HepG2 (cell line): Measurements from ENCODE around the gene DPH1. TPM values are rescaled to one million over a fixed set of nuclear protein-coding genes. Genes with fewer than 3 reads are reported as not detected.
A peak's percentile ranks its signal among the peaks of the same experiment; 100 is the strongest.

ENCODE experiments used
- ATAC-seq: fragments of 200-7000 bp; cut with Tn5 transposase; 3 replicates; pipeline ENCODE4 v1.9.1; 2020; ENCODE audit warnings: mild to moderate bottlenecking, moderate library complexity
- BruUV-seq: library from RNA; stranded (reverse); fragments of 400-500 nt; replicated peaks from 2 replicates; lab custom pipeline; 2021; lab: Mats Ljungman, UMichigan
- CTCF ChIA-PET: fragments of 300-600 bp; formaldehyde crosslinking; extraction: SDS; loops from one replicate; lab custom pipeline; 2021; ENCODE audit warnings: low total read pairs, inconsistent platforms, low intra/inter-chr PET ratio; lab: Yijun Ruan, JAX
- POLR2A ChIA-PET: fragments of 350-600 bp; sonication (Branson Sonifier 250); formaldehyde crosslinking; loops from one replicate; lab custom pipeline; 2020; ENCODE audit warnings: antibody characterized with exemption, inconsistent platforms; lab: Yijun Ruan, JAX
- DNase-seq: peaks from one replicate; pipeline ENCODE4 v3.0.0-alpha.2; 2015; ENCODE audit warnings: low spot score
- FAIRE-seq: peaks from 3 replicates; lab custom pipeline; 2011; peaks lifted over from hg19 to GRCh38; lab: Jason Lieb, UNC
- H2AFZ ChIP-seq: one replicate; pipeline ENCODE4 v1.6.1; 2011; ENCODE audit warnings: low read length, inconsistent platforms
- H3K27ac ChIP-seq: fragments of 300-600 bp; 3 replicates; pipeline ENCODE4 v1.8.0; 2011; ENCODE audit warnings: mixed run types, mild to moderate bottlenecking, mixed read lengths, low read length, inconsistent platforms; ENCODE audit not compliant: insufficient read depth; ENCODE audit errors: extremely low read length
- H3K27me3 ChIP-seq, 2 experiments: fragments of 200-600 bp in 1 of 2; 2 replicates in 1 of 2; 3 replicates in 1 of 2; pipeline versions ENCODE4 v1.6.0 to v1.8.0; 2011; ENCODE audit warnings: low read length in 2 of 2, mild to moderate bottlenecking in 2 of 2, moderate library complexity in 2 of 2, inconsistent platforms in 1 of 2; ENCODE audit not compliant: insufficient read depth in 2 of 2, control insufficient read depth in 1 of 2
- H3K36me3 ChIP-seq, 2 experiments: fragments of 200-600 bp in 1 of 2; replicated peaks in 1 of 2; 2 replicates in 1 of 2; 3 replicates in 1 of 2; pipeline versions ENCODE4 v1.5.1 to v1.8.0; 2011; ENCODE audit warnings: low read length in 2 of 2, inconsistent platforms in 1 of 2; ENCODE audit not compliant: insufficient read depth in 2 of 2, control insufficient read depth in 1 of 2
- H3K4me1 ChIP-seq: 2 replicates; pipeline ENCODE4 v1.5.1; 2012; ENCODE audit warnings: low read length, inconsistent platforms; ENCODE audit not compliant: insufficient read depth
- H3K4me2 ChIP-seq: 2 replicates; pipeline ENCODE4 v1.6.0; 2011; ENCODE audit warnings: low read depth, low read length, inconsistent platforms
- H3K4me3 ChIP-seq, 3 experiments: fragments of 200-600 bp in 1 of 3; sonication (generic), shearing (Covaris generic) in 1 of 3; replicated peaks in 1 of 3; 2 replicates each; pipeline ENCODE4 v1.5.1; 2011 to 2016; ENCODE audit warnings: low read length in 3 of 3, inconsistent platforms in 2 of 3, low read depth in 2 of 3, mild to moderate bottlenecking in 2 of 3, control low read depth in 1 of 3, mixed read lengths in 1 of 3; ENCODE audit not compliant: insufficient read depth in 1 of 3
- H3K79me2 ChIP-seq: one replicate; pipeline ENCODE4 v1.6.1; 2011; ENCODE audit warnings: low read length, inconsistent platforms; ENCODE audit not compliant: insufficient read depth
- H3K9ac ChIP-seq: 2 replicates; pipeline ENCODE4 v1.6.0; 2011; ENCODE audit warnings: mild to moderate bottlenecking, low read depth, low read length, inconsistent platforms; ENCODE audit not compliant: insufficient read depth
- H3K9me3 ChIP-seq: 2 replicates; pipeline ENCODE4 v1.5.1; 2012; ENCODE audit warnings: mild to moderate bottlenecking, low read length
- H4K20me1 ChIP-seq: 2 replicates; pipeline ENCODE4 v1.6.0; 2011; ENCODE audit warnings: inconsistent platforms, mild to moderate bottlenecking, low read length, moderate library complexity; ENCODE audit not compliant: insufficient read depth
- FOXC1 ChIP-seq: sonication (generic); formaldehyde crosslinking; IDR thresholded peaks from 2 replicates; pipeline ENCODE4 v1.8.0; 2022; ENCODE audit warnings: mild to moderate bottlenecking, missing genetic modification reagents, borderline replicate concordance
- HNRNPK ChIP-seq: fragments of 200-400 bp; formaldehyde crosslinking; IDR thresholded peaks from 2 replicates; pipeline ENCODE4 v1.6.1; 2018; ENCODE audit warnings: low read length, low read depth, moderate library complexity, mild to moderate bottlenecking; ENCODE audit not compliant: poor library complexity, severe bottlenecking
- MATR3 ChIP-seq: sonication (generic); formaldehyde crosslinking; IDR thresholded peaks from 2 replicates; pipeline ENCODE4 v1.4.0; 2020; ENCODE audit warnings: missing genetic modification reagents
- MYC ChIP-seq: sonication (generic); formaldehyde crosslinking; IDR thresholded peaks from 2 replicates; pipeline ENCODE4 v1.9.0; 2021; ENCODE audit warnings: missing genetic modification reagents, borderline replicate concordance
- NCOA1 ChIP-seq: sonication (generic); formaldehyde crosslinking; IDR thresholded peaks from 2 replicates; pipeline ENCODE4 v1.9.0; 2021; ENCODE audit warnings: missing genetic modification reagents
- NR2F2 ChIP-seq: IDR thresholded peaks from 2 replicates; pipeline ENCODE4 v1.6.1; 2012; ENCODE audit warnings: low read depth, inconsistent platforms, borderline replicate concordance
- TBX3 ChIP-seq: fragments of 450-650 bp; IDR thresholded peaks from 2 replicates; pipeline ENCODE4 v1.6.1; 2017; ENCODE audit warnings: antibody characterized with exemption, mild to moderate bottlenecking, inconsistent platforms, borderline replicate concordance
- ZFY ChIP-seq: sonication (generic); formaldehyde crosslinking; IDR thresholded peaks from 2 replicates; pipeline ENCODE4 v1.4.0; 2020; ENCODE audit warnings: missing genetic modification reagents
- ZNF121 ChIP-seq: sonication (generic); formaldehyde crosslinking; IDR thresholded peaks from 2 replicates; pipeline ENCODE4 v1.5.0; 2020; ENCODE audit warnings: mild to moderate bottlenecking, missing genetic modification reagents
- ZNF205 ChIP-seq: IDR thresholded peaks from 2 replicates; pipeline ENCODE4 v1.6.1; 2018; ENCODE audit warnings: missing biosample characterization, missing genetic modification reagents
- WGBS: methylation state at CpG from one replicate; pipeline ENCODE4 v1.1.6; 2017; ENCODE audit warnings: low lambda C conversion rate; 5-methylcytosine and 5-hydroxymethylcytosine counted together
- in situ Hi-C: cut with HindIII; loops from 2 replicates; pipeline ENCODE4 v1.10.0; 2017; ENCODE audit warnings: low pct_unique_long_range_greater_than_20kb; ENCODE audit not compliant: extremely low pct_ligation_motif_present
- intact Hi-C: fragments of 100-400 bp; cut with micrococcal nuclease; formaldehyde crosslinking; loops from one replicate; pipeline ENCODE4 v1.10.0; 2022; ENCODE audit not compliant: unreplicated experiment
- polyA plus RNA-seq, 8 experiments: library from polyadenylated mRNA; depleted of rRNA in 3 of 8; stranded (reverse) in 7 of 8; unstranded in 1 of 8; fragments of >200 nt; fragmentation: Illumina TruSeq in 4 of 8; extraction: Trizol in 4 of 8; gene quantifications; 2 replicates each; pipeline versions ENCODE4 v1.2.1 to v1.2.3, GENCODE V29; 2011 to 2016; ENCODE audit warnings: low read depth in 4 of 8, missing spikeins in 1 of 8, mixed read lengths in 1 of 8; ENCODE audit not compliant: insufficient read depth in 1 of 8
- total RNA-seq, 5 experiments: library from RNA; depleted of rRNA; stranded (reverse); fragments of >200 nt; fragmentation: Illumina TruSeq; extraction: Trizol; gene quantifications; 2 replicates each; pipeline ENCODE4 v1.2.3, GENCODE V29; 2016; ENCODE audit warnings: low read depth in 1 of 5
- TF ChIP-seq, protein P1 (sequence below): sonication (generic); formaldehyde crosslinking; IDR thresholded peaks from 2 replicates; pipeline ENCODE4 v1.9.0; 2021; ENCODE audit warnings: missing genetic modification reagents, borderline replicate concordance
- TF ChIP-seq, protein P2 (sequence below): sonication (generic); formaldehyde crosslinking; IDR thresholded peaks from 2 replicates; pipeline ENCODE4 v1.4.0; 2020; ENCODE audit warnings: missing genetic modification reagents, low read depth, mild to moderate bottlenecking, borderline replicate concordance

DPH1 gene
- total and polyA plus RNA-seq, 2 of the 13 experiments (the other 11 are each of a cell fraction or from before 2014, with no cell fraction given), result 25.3 to 42.8 TPM

DNA sequence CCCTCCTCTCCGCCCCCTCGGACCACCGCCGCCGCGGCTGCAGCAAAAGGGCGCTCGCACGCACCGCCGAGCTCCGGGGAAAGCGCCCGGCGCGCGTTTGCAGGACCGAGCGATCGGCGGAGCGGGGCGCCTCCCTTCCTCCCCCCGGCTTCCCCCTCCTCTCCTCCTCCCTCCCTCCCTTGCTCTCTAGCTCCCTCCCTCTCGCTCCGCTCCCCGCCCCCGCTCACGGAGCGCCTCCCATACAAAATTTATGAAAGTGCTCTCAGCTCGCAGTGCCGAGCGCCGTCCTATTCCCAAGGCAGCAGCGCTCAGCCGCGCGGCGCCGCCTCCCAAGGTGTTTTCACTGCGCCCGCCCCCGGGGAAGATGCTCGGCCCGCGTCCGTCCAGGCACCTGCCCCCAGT lies 4.7 kb upstream of the DPH1 start, which contains the start of gene RTN4RL1:
Gene RTN4RL1 (minus strand): TSS at position 115 of the 402 bp plus-strand sequence. CDS start 469 bp downstream, outside the sequence.
- TF ChIP-seq ZNF121 (CRISPR knock-in tag), result no peak
- peak; percentile 74 for TF ChIP-seq HNRNPK
- TF ChIP-seq TBX3, result no peak
- no peak for TF ChIP-seq MATR3
- no peak for TF ChIP-seq NR2F2
- peaks cover 9 to 59% of the 10 kb centered on the region in 2 experiments for H3K27me3 ChIP-seq
- in situ Hi-C loops (loop anchor here (5.0 to 25.0 kb wide), 2 partner anchors 118 to 313 kb away; partner anchors contain the start of genes TLCD2 and WDR81), intact Hi-C loops (loop anchor here (10.0 kb wide), 2 partner anchors 50 to 140 kb away; no protein-coding TSS in a partner anchor)
- no peak for DNase-seq
- H3K27ac ChIP-seq, result no peak within 1 kb of the TSS
- CTCF ChIA-PET, result interaction anchor here (1.7 to 2.5 kb wide), 2 partner anchors 116 to 143 kb away, joined by 6 to 31 read pairs; no protein-coding TSS in a partner anchor
- H2AFZ ChIP-seq, result no peak within 1 kb of the TSS
- no peaks in the 10 kb centered on the region for H3K79me2 ChIP-seq
- H3K9ac ChIP-seq, result no peak within 1 kb of the TSS
- no TSS peak for BruUV-seq
- POLR2A ChIA-PET, result interaction anchor here (2.5 to 2.8 kb wide), 2 partner anchors 28 to 116 kb away, joined by 18 read pairs; no protein-coding TSS in a partner anchor
- H3K4me3 ChIP-seq, result peak within 1 kb of the TSS; percentile 48 to 67 (median 48); a peak in 5 of 6 replicates
- WGBS, result 1% methylated on average over 21 of the region's 47 CpGs
- H3K4me2 ChIP-seq, result peak within 1 kb of the TSS; percentile 77
- no peaks in the 10 kb centered on the region for H4K20me1 ChIP-seq
- H3K4me1 ChIP-seq, result peaks cover 33% of the 10 kb centered on the region
- FAIRE-seq, result no peak
- no peak; the same call in 2 of the 3 replicates for ATAC-seq
- H3K36me3 ChIP-seq, result no peaks in the 10 kb centered on the region
- H3K9me3 ChIP-seq, result no peaks in the 10 kb centered on the region

DNA sequence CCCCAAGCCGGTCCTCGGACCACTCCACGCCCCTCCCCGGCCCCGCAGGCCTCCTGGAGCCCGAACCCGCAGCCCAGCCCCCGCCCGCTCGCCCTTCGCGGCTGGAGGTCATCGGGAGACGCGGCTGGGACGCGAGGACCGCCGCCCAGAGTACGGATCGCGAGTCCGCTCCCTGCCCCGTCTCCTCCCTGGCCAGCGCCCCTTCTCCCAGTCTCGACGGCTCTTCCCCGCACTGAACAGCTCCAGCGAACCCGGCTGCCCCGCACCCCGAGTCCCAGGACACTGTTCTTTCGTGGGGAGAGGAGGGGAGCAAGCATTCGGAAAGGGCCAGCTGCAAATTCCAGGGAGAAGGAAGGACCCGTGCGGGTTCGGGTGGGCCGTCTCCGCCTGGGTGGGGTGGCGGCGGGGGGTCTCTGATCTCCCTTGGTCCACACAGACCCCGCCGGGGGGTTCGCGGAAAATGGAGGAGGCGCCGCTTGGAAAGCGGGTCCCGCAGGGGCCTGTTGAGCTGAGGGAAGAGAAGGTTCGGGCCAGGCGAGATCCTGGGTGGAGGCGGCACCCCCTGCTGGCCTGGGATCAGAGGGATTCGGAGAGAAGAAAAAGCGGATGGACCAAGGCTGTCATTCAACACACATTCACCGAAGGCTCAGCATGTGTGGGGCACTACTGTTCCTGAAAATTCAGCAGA lies 4.2 kb upstream of the DPH1 start:
- H3K27me3 ChIP-seq, result peaks cover 9 to 54% of the 10 kb centered on the region in 2 experiments
- peak overlapping the region; percentile 48 to 67 (median 48); a peak in 4 of 6 replicates for H3K4me3 ChIP-seq
- BruUV-seq, result no TSS peak
- H3K79me2 ChIP-seq, result peaks cover 2% of the 10 kb centered on the region
- H3K4me2 ChIP-seq, result peak overlapping the region; percentile 77
- no peak overlapping the region for H3K27ac ChIP-seq
- ChIA-PET CTCF (interaction anchor here (1.7 to 2.5 kb wide), 2 partner anchors 116 to 144 kb away, joined by 6 to 31 read pairs; no protein-coding TSS in a partner anchor), POLR2A (interaction anchor here (2.5 to 2.8 kb wide), 2 partner anchors 28 to 117 kb away, joined by 18 read pairs; no protein-coding TSS in a partner anchor)
- H3K36me3 ChIP-seq, result no peaks in the 10 kb centered on the region
- peaks cover 2% of the 10 kb centered on the region; the same call in 1 of the 2 replicates for H4K20me1 ChIP-seq
- in situ Hi-C loops (loop anchor here (5.0 to 25.0 kb wide), 2 partner anchors 118 to 313 kb away; partner anchors contain the start of genes TLCD2 and WDR81), intact Hi-C loops (loop anchor here (1.0 to 10.0 kb wide), 3 partner anchors 51 to 141 kb away; no protein-coding TSS in a partner anchor)
- peak; percentile 83 for FAIRE-seq
- WGBS, result 2% methylated on average over 19 of the region's 55 CpGs
- no peaks in the 10 kb centered on the region for H3K9me3 ChIP-seq
- H3K4me1 ChIP-seq, result peaks cover 35% of the 10 kb centered on the region
- peak; percentile 50 for ATAC-seq
- H2AFZ ChIP-seq, result no peak overlapping the region
- H3K9ac ChIP-seq, result no peak overlapping the region
- peak; percentile 60 for DNase-seq
- TF ChIP-seq FOXC1 (CRISPR knock-in tag) (no peak), MYC (CRISPR knock-in tag) (no peak; the same call in 1 of the 2 replicates), ZNF205 (CRISPR knock-in tag) (0 out of 2 replicates have a peak, but pooled peaks have one; percentile 30), NCOA1 (no peak), ZFY (peak; percentile 58; the same call in 1 of the 2 replicates)
- TF ChIP-seq, protein P1, sequence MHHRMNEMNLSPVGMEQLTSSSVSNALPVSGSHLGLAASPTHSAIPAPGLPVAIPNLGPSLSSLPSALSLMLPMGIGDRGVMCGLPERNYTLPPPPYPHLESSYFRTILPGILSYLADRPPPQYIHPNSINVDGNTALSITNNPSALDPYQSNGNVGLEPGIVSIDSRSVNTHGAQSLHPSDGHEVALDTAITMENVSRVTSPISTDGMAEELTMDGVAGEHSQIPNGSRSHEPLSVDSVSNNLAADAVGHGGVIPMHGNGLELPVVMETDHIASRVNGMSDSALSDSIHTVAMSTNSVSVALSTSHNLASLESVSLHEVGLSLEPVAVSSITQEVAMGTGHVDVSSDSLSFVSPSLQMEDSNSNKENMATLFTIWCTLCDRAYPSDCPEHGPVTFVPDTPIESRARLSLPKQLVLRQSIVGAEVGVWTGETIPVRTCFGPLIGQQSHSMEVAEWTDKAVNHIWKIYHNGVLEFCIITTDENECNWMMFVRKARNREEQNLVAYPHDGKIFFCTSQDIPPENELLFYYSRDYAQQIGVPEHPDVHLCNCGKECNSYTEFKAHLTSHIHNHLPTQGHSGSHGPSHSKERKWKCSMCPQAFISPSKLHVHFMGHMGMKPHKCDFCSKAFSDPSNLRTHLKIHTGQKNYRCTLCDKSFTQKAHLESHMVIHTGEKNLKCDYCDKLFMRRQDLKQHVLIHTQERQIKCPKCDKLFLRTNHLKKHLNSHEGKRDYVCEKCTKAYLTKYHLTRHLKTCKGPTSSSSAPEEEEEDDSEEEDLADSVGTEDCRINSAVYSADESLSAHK (CRISPR knock-in tag), result no peak
- TF ChIP-seq, protein P2, sequence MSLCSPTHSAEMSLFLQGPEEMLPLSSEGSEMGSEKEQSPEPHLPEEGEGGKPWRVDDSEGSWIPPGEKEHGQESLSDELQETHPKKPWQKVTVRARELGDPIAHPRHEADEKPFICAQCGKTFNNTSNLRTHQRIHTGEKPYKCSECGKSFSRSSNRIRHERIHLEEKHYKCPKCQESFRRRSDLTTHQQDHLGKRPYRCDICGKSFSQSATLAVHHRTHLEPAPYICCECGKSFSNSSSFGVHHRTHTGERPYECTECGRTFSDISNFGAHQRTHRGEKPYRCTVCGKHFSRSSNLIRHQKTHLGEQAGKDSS (CRISPR knock-in tag), result no peak
